Measurements from ENCODE around the gene GATA1. TPM values are rescaled to one million over a fixed set of nuclear protein-coding genes. Genes with fewer than 3 reads are reported as not detected.
A peak's percentile ranks its signal among the peaks of the same experiment; 100 is the strongest.

The GATA1 gene
- total RNA-seq, 1 experiment from 2014 or later, result 0.34 TPM

DNA sequence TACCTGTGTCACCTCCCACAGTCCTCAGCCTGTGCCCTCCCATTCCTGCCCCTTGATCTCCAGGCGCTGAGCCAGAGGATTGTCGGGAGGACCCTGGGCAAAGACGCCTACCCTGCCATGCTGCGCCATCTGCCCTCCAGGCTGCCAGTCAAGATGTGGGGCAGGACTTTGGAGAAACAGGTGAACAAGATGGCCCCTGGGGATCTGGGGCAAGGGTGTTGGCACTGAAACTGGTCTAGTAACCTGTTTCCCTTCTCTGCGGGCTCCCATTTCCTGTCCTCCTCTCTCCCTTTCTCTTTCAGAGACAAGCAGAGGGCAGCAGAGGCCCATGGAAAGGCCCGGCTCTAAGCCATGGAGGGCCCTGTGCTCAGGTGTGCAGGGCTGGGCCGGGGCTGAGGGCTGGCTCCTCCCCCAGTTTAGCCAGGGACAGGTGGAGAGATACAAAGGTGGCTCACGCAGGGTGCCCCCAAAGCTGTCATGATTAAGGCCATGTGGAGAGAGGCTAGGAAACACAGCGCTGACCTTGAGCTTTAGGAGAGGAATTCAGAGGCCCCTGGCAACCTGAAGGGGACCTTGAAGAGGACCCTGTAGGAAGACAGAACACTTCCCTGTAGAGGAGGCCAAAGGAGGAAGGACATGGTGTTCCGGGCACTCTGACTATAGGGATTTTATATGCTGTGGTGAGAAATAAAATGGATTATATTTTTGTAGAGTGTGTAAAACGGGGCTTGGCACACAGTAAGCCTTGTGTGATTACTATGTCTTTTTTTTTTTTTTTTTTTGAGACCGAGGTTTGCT, 24.5 kb upstream of the GATA1 start, which contains the start of gene GLOD5:
TSS of gene GLOD5 (plus strand) at position 74 of the 798 bp plus-strand sequence. CDS start at position 118, 44 bp downstream.
- ATAC-seq (peak; percentile 98), DNase-seq (ENCODE audit: low read depth, low spot score) (peak; percentile 35)
- Histone ChIP-seq H3K36me3 (ENCODE audit: control insufficient read depth in 1 of 2, insufficient read depth in 2 of 2, low read length in 2 of 2) (no peaks in the 10 kb centered on the region), H3K4me3 (replicated peaks in 1 of 2; ENCODE audit: low read depth in 1 of 2, low read length in 2 of 2) (no peak within 1 kb of the TSS), H3K27me3 (ENCODE audit: insufficient read depth, low read length) (no peaks in the 10 kb centered on the region), H3K79me2 (ENCODE audit: insufficient read depth, low read length) (no peaks in the 10 kb centered on the region), H3K9ac (ENCODE audit: low read length) (no peak within 1 kb of the TSS), H3K9me2 (ENCODE audit: insufficient read depth) (no peaks in the 10 kb centered on the region), H3K4me2 (ENCODE audit: low read length) (0 out of 2 replicates have a peak within 1 kb of the TSS, but pooled peaks have one; percentile 19), H3K4me1 (ENCODE audit: control insufficient read depth in 1 of 2, insufficient read depth in 2 of 2, low read length in 2 of 2) (peaks cover 3 to 7% of the 10 kb centered on the region in 2 experiments; a peak in 1 of 4 replicates), H3K27ac (ENCODE audit: low read depth, low read length) (no peak within 1 kb of the TSS), H4K20me1 (ENCODE audit: insufficient read depth) (no peaks in the 10 kb centered on the region), H2AFZ (ENCODE audit: low read depth, low read length, poor library complexity, severe bottlenecking) (no peak within 1 kb of the TSS), H3K9me3 (ENCODE audit: control insufficient read depth in 1 of 2, insufficient read depth in 1 of 2, low read depth in 1 of 2, low read length in 2 of 2) (no peaks in the 10 kb centered on the region)
- ChIA-PET POLR2A (no interaction called here), CTCF (no interaction called here), RAD21 (ENCODE audit: low non-redundant PET in 1 of 2, low total read pairs in 2 of 2, uncharacterized antibody in 2 of 2, unreplicated experiment in 2 of 2) (no interaction called here)
- intact Hi-C loops (cut with micrococcal nuclease), result loop anchor here (5.0 kb wide), 1 partner anchor 155 kb away; the partner anchor contains the start of gene PIM2
- TF ChIP-seq, protein P1, sequence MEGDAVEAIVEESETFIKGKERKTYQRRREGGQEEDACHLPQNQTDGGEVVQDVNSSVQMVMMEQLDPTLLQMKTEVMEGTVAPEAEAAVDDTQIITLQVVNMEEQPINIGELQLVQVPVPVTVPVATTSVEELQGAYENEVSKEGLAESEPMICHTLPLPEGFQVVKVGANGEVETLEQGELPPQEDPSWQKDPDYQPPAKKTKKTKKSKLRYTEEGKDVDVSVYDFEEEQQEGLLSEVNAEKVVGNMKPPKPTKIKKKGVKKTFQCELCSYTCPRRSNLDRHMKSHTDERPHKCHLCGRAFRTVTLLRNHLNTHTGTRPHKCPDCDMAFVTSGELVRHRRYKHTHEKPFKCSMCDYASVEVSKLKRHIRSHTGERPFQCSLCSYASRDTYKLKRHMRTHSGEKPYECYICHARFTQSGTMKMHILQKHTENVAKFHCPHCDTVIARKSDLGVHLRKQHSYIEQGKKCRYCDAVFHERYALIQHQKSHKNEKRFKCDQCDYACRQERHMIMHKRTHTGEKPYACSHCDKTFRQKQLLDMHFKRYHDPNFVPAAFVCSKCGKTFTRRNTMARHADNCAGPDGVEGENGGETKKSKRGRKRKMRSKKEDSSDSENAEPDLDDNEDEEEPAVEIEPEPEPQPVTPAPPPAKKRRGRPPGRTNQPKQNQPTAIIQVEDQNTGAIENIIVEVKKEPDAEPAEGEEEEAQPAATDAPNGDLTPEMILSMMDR (IDR thresholded peaks at IDR 0.05 in 2 of 3, conservative IDR thresholded peaks at IDR 0.05 in 1 of 3; ENCODE audit: borderline replicate concordance in 1 of 3, insufficient read depth in 1 of 3, low read depth in 2 of 3, low read length in 2 of 3), result peak; percentile 21 to 57 (median 42); a peak in 4 of 6 replicates
- TF ChIP-seq ZFX (IDR thresholded peaks at IDR 0.05) (no peak), RAD21 (IDR thresholded peaks at IDR 0.05; ENCODE audit: low read depth) (peak; percentile 86)
- TF ChIP-seq, protein P2, sequence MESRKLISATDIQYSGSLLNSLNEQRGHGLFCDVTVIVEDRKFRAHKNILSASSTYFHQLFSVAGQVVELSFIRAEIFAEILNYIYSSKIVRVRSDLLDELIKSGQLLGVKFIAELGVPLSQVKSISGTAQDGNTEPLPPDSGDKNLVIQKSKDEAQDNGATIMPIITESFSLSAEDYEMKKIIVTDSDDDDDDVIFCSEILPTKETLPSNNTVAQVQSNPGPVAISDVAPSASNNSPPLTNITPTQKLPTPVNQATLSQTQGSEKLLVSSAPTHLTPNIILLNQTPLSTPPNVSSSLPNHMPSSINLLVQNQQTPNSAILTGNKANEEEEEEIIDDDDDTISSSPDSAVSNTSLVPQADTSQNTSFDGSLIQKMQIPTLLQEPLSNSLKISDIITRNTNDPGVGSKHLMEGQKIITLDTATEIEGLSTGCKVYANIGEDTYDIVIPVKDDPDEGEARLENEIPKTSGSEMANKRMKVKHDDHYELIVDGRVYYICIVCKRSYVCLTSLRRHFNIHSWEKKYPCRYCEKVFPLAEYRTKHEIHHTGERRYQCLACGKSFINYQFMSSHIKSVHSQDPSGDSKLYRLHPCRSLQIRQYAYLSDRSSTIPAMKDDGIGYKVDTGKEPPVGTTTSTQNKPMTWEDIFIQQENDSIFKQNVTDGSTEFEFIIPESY (IDR thresholded peaks at IDR 0.05; ENCODE audit: extremely low read depth, insufficient replicate concordance, low read length), result no peak
- BruUV-seq (replicated peaks), result no TSS peak
